ENCODE measurements around the gene RHOB.
A peak's percentile ranks its signal among the peaks of the same experiment; 100 is the strongest.
"Not testable (repeated sequence)": the region's sequence is repeated elsewhere in the genome, so short reads cannot be mapped to it uniquely, and the experiment has no call there.

Gene RHOB

DNA sequence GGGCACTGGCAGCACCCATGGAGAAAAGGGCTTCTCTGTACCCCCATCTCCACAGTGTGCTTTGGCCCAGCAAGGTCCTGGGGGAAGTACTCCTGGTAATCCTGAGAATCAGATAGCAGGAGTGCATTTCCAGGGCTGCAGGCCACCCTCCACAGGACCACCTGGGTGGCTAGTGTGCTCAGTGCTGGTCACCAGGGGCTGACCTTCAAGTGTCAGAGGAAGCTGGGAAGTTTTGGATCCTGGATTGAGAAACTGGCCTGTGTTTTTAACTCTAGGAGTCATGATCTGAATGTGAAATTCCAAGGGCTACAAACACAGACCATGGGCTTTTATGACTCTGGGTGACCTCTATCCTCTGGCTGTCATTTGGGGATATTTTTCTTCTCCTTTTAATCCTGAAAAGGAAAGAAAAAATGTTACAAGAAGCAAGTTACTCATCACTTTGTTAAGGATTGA lies 9.3 kb downstream of the RHOB start:
- H3K79me2 ChIP-seq (ENCODE audit: control insufficient read depth, insufficient read depth, low read length, poor library complexity) = no peaks in the 10 kb centered on the region
- H3K18ac ChIP-seq (ENCODE audit: low read length) = no peak overlapping the region
- no peak overlapping the region for H3K23ac ChIP-seq (ENCODE audit: low read length)
- DNase-seq = no peak
- H3K36me3 ChIP-seq (ENCODE audit: control insufficient read depth in 1 of 2, insufficient read depth in 2 of 2, low read length in 2 of 2) = no peaks in the 10 kb centered on the region
- peaks cover 3 to 13% of the 10 kb centered on the region in 2 experiments for H3K4me1 ChIP-seq (ENCODE audit: control insufficient read depth in 1 of 2, insufficient read depth in 2 of 2, low read length in 2 of 2)
- no peak overlapping the region for H2BK120ac ChIP-seq (ENCODE audit: insufficient read depth, low read length, poor library complexity)
- no peak overlapping the region for H4K8ac ChIP-seq (ENCODE audit: low read depth, low read length)
- H3K4ac ChIP-seq (ENCODE audit: low read depth, low read length) = no peak overlapping the region
- H3K9me3 ChIP-seq (ENCODE audit: insufficient read depth, low read depth, low read length) = peaks cover 4% of the 10 kb centered on the region
- H3K14ac ChIP-seq (ENCODE audit: low read length) = peak overlapping the region; percentile 24
- no peaks in the 10 kb centered on the region for H3K27me3 ChIP-seq (ENCODE audit: insufficient read depth, low read length)
- H2AFZ ChIP-seq (ENCODE audit: insufficient read depth, low read length, poor library complexity) = no peak overlapping the region
- no peak overlapping the region for H2BK5ac ChIP-seq (ENCODE audit: low read depth, low read length, poor library complexity)
- H3K9ac ChIP-seq (ENCODE audit: low read length) = no peak overlapping the region
- no peak overlapping the region for H4K12ac ChIP-seq (ENCODE audit: low read depth, low read length)
- H3K79me1 ChIP-seq (ENCODE audit: low read length) = peaks cover 8% of the 10 kb centered on the region
- no peak overlapping the region for H3K4me2 ChIP-seq (ENCODE audit: low read length)
- H3K4me3 ChIP-seq (ENCODE audit: low read depth, low read length) = no peak overlapping the region
- no peak overlapping the region for H3K27ac ChIP-seq (ENCODE audit: low read depth, low read length)
- no peak overlapping the region for H2AK5ac ChIP-seq (ENCODE audit: low read length)
- H2BK12ac ChIP-seq (ENCODE audit: low read length) = no peak overlapping the region
- H4K91ac ChIP-seq (ENCODE audit: low read depth, low read length) = no peak overlapping the region

GRCh38 chr2:20456636-20457426 lies 10.0 kb downstream of the RHOB start:
- Histone ChIP-seq H3K9ac (ENCODE audit: low read length) (no peak overlapping the region), H2BK12ac (ENCODE audit: low read length) (no peak overlapping the region), H3K4me3 (ENCODE audit: low read depth, low read length) (no peak overlapping the region), H2BK120ac (ENCODE audit: insufficient read depth, low read length, poor library complexity) (peak overlapping the region; percentile 69), H3K4ac (ENCODE audit: low read depth, low read length) (no peak overlapping the region), H2AK5ac (ENCODE audit: low read length) (peak overlapping the region; percentile 80), H4K8ac (ENCODE audit: low read depth, low read length) (no peak overlapping the region), H3K14ac (ENCODE audit: low read length) (no peak overlapping the region), H3K27ac (ENCODE audit: low read depth, low read length) (no peak overlapping the region), H2BK5ac (ENCODE audit: low read depth, low read length, poor library complexity) (no peak overlapping the region), H3K79me2 (ENCODE audit: control insufficient read depth, insufficient read depth, low read length, poor library complexity) (no peaks in the 10 kb centered on the region), H3K36me3 (ENCODE audit: control insufficient read depth in 1 of 2, insufficient read depth in 2 of 2, low read length in 2 of 2) (no peaks in the 10 kb centered on the region), H3K4me2 (ENCODE audit: low read length) (no peak overlapping the region), H3K9me3 (ENCODE audit: insufficient read depth, low read depth, low read length) (peaks cover 4% of the 10 kb centered on the region), H3K4me1 (ENCODE audit: control insufficient read depth in 1 of 2, insufficient read depth in 2 of 2, low read length in 2 of 2) (peaks cover 3 to 12% of the 10 kb centered on the region in 2 experiments), H3K23ac (ENCODE audit: low read length) (no peak overlapping the region), H3K79me1 (ENCODE audit: low read length) (peaks cover 8% of the 10 kb centered on the region), H2AFZ (ENCODE audit: insufficient read depth, low read length, poor library complexity) (no peak overlapping the region), H3K18ac (ENCODE audit: low read length) (no peak overlapping the region), H4K91ac (ENCODE audit: low read depth, low read length) (no peak overlapping the region), H4K12ac (ENCODE audit: low read depth, low read length) (no peak overlapping the region), H3K27me3 (ENCODE audit: insufficient read depth, low read length) (no peaks in the 10 kb centered on the region)
- DNase-seq = no peak
- no CpG with 5 or more reads among the region's 3 CpGs for WGBS (ENCODE audit: extremely low coverage, insufficient coverage, insufficient read length)

GRCh38 chr2:20457661-20458630 lies 11.1 kb downstream of the RHOB start:
- WGBS (ENCODE audit: extremely low coverage, insufficient coverage, insufficient read length) = no CpG with 5 or more reads among the region's 10 CpGs
- H3K36me3 ChIP-seq (ENCODE audit: control insufficient read depth in 1 of 2, insufficient read depth in 2 of 2, low read length in 2 of 2) = no peaks in the 10 kb centered on the region
- no peak overlapping the region for H2BK12ac ChIP-seq (ENCODE audit: low read length)
- H3K9ac ChIP-seq (ENCODE audit: low read length) = no peak overlapping the region
- H3K18ac ChIP-seq (ENCODE audit: low read length) = no peak overlapping the region
- H3K79me2 ChIP-seq (ENCODE audit: control insufficient read depth, insufficient read depth, low read length, poor library complexity) = no peaks in the 10 kb centered on the region
- no peak overlapping the region for H4K8ac ChIP-seq (ENCODE audit: low read depth, low read length)
- no peaks in the 10 kb centered on the region for H3K27me3 ChIP-seq (ENCODE audit: insufficient read depth, low read length)
- H2AFZ ChIP-seq (ENCODE audit: insufficient read depth, low read length, poor library complexity) = no peak overlapping the region
- DNase-seq = no peak
- no peak overlapping the region for H3K4ac ChIP-seq (ENCODE audit: low read depth, low read length)
- H2AK5ac ChIP-seq (ENCODE audit: low read length) = no peak overlapping the region
- peaks cover 4% of the 10 kb centered on the region for H3K79me1 ChIP-seq (ENCODE audit: low read length)
- no peak overlapping the region for H3K4me2 ChIP-seq (ENCODE audit: low read length)
- no peak overlapping the region for H3K27ac ChIP-seq (ENCODE audit: low read depth, low read length)
- H4K12ac ChIP-seq (ENCODE audit: low read depth, low read length) = no peak overlapping the region
- peaks cover 4% of the 10 kb centered on the region for H3K9me3 ChIP-seq (ENCODE audit: insufficient read depth, low read depth, low read length)
- no peak overlapping the region for H4K91ac ChIP-seq (ENCODE audit: low read depth, low read length)
- H3K4me1 ChIP-seq (ENCODE audit: control insufficient read depth in 1 of 2, insufficient read depth in 2 of 2, low read length in 2 of 2) = peaks cover 3 to 7% of the 10 kb centered on the region in 2 experiments
- no peak overlapping the region for H3K14ac ChIP-seq (ENCODE audit: low read length)
- no peak overlapping the region for H3K23ac ChIP-seq (ENCODE audit: low read length)
- H2BK120ac ChIP-seq (ENCODE audit: insufficient read depth, low read length, poor library complexity) = no peak overlapping the region
- H3K4me3 ChIP-seq (ENCODE audit: low read depth, low read length) = no peak overlapping the region
- H2BK5ac ChIP-seq (ENCODE audit: low read depth, low read length, poor library complexity) = no peak overlapping the region

DNA sequence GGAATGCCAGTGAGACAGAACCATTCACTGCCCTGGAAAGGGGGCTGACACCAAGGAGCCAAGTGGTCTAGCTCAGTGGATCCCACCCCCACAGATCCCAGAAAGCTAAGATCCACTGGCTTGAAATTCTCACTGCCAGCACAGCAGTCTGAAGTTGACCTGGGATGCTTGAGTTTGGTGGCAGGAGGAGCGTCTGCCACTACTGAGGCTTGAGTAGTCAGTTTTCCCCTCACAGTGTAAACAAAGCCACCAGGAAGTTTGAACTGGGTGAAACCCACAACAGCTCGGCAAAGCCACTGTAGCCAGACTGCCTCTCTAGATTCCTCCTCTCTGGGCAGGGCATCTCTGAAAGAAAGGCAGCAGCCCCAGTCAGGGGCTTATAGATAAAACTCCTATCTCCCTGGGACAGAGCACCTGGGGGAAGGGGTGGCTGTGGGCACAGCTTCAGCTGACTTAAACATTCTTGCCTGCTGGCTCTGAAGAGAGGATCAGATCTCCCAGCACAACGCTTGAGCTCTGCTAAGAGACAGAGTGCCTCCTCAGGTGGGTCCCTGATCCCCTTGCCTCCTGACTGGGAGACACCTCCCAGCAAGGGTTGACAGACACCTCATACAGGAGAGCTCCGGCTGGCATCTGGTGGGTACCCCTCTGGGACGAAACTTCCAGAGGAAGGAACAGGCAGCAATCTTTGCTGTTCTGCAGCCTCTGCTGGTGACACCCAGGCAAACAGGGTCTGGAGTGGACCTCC lies 12.0 kb downstream of the RHOB start:
- not testable (repeated sequence) for H3K14ac ChIP-seq (ENCODE audit: low read length); H2BK120ac ChIP-seq (ENCODE audit: insufficient read depth, low read length, poor library complexity); H3K79me1 ChIP-seq (ENCODE audit: low read length); H2BK5ac ChIP-seq (ENCODE audit: low read depth, low read length, poor library complexity); H4K91ac ChIP-seq (ENCODE audit: low read depth, low read length); H3K4me1 ChIP-seq (ENCODE audit: control insufficient read depth in 1 of 2, insufficient read depth in 2 of 2, low read length in 2 of 2); H3K27me3 ChIP-seq (ENCODE audit: insufficient read depth, low read length); H3K9ac ChIP-seq (ENCODE audit: low read length); H3K79me2 ChIP-seq (ENCODE audit: control insufficient read depth, insufficient read depth, low read length, poor library complexity); H3K9me3 ChIP-seq (ENCODE audit: insufficient read depth, low read depth, low read length); H3K23ac ChIP-seq (ENCODE audit: low read length); H2AFZ ChIP-seq (ENCODE audit: insufficient read depth, low read length, poor library complexity); H2AK5ac ChIP-seq (ENCODE audit: low read length); H2BK12ac ChIP-seq (ENCODE audit: low read length); H3K4me3 ChIP-seq (ENCODE audit: low read depth, low read length); H3K36me3 ChIP-seq (ENCODE audit: control insufficient read depth in 1 of 2, insufficient read depth in 2 of 2, low read length in 2 of 2); H3K4me2 ChIP-seq (ENCODE audit: low read length); H3K18ac ChIP-seq (ENCODE audit: low read length); H4K12ac ChIP-seq (ENCODE audit: low read depth, low read length); H4K8ac ChIP-seq (ENCODE audit: low read depth, low read length); H3K27ac ChIP-seq (ENCODE audit: low read depth, low read length); H3K4ac ChIP-seq (ENCODE audit: low read depth, low read length); DNase-seq
- WGBS (ENCODE audit: extremely low coverage, insufficient coverage, insufficient read length) = no CpG with 5 or more reads among the region's 5 CpGs

Data from trophoblast cell (in vitro differentiated cells and primary cell).